ENCODE data around the gene SLC35E2B.
"Not testable (repeated sequence)": the region's sequence is repeated elsewhere in the genome, so short reads cannot be mapped to it uniquely, and the experiment has no call there.

Gene SLC35E2B

GRCh38 chr1:1724035-1724864 is 31.7 kb upstream of the SLC35E2B start, which contains the start of gene CDK11A:
Gene CDK11A (minus strand): TSS chr1:1724357. CDS start chr1:1722818, 1,539 bp downstream.
- TF ChIP-seq CTCF (IDR thresholded peaks at IDR 0.05; ENCODE audit: low read depth, low read length, missing control alignments): peak; percentile 10
- DNase-seq (ENCODE audit: extremely low read depth, low read depth): peak; percentile 99
- H3K4me3 ChIP-seq (replicated peaks; ENCODE audit: low read depth, low read length): peak within 1 kb of the TSS; percentile 57

GRCh38 chr1:1721201-1721600 is 28.6 kb upstream of the SLC35E2B start:
- no peak overlapping the region for H3K4me3 ChIP-seq (replicated peaks; ENCODE audit: low read depth, low read length)
- DNase-seq (ENCODE audit: extremely low read depth, low read depth): no peak
- TF ChIP-seq CTCF (IDR thresholded peaks at IDR 0.05; ENCODE audit: low read depth, low read length, missing control alignments): no peak

GRCh38 chr1:1715109-1715883 is 22.7 kb upstream of the SLC35E2B start:
- DNase-seq (ENCODE audit: extremely low read depth, low read depth); H3K4me3 ChIP-seq (replicated peaks; ENCODE audit: low read depth, low read length): not testable (repeated sequence)

GRCh38 chr1:1707897-1708296 is 15.3 kb upstream of the SLC35E2B start:
- DNase-seq (ENCODE audit: extremely low read depth, low read depth): not testable (repeated sequence)

GRCh38 chr1:1707241-1707640 is 14.6 kb upstream of the SLC35E2B start:
- DNase-seq (ENCODE audit: extremely low read depth, low read depth); H3K4me3 ChIP-seq (replicated peaks; ENCODE audit: low read depth, low read length): not testable (repeated sequence)

More at GRCh38 chr1:1707897-1708296, 15.3 kb upstream of the SLC35E2B start:
- not testable (repeated sequence) for H3K4me3 ChIP-seq (replicated peaks; ENCODE audit: low read depth, low read length)

- DNase-seq (ENCODE audit: extremely low read depth, low read depth); H3K4me3 ChIP-seq (replicated peaks; ENCODE audit: low read depth, low read length): not testable (repeated sequence)
Observed at GRCh38 chr1:1705623-1706022, 13.0 kb upstream of the SLC35E2B start.

- not testable (repeated sequence) for DNase-seq (ENCODE audit: extremely low read depth, low read depth)
Observed at GRCh38 chr1:1704284-1704957, 11.8 kb upstream of the SLC35E2B start.

GRCh38 chr1:1703796-1704195 is 11.2 kb upstream of the SLC35E2B start:
- no peak for DNase-seq (ENCODE audit: extremely low read depth, low read depth)

More at GRCh38 chr1:1704284-1704957, 11.8 kb upstream of the SLC35E2B start:
- not testable (repeated sequence) for H3K4me3 ChIP-seq (replicated peaks; ENCODE audit: low read depth, low read length)

GRCh38 chr1:1702506-1702905 is 9.9 kb upstream of the SLC35E2B start:
- not testable (repeated sequence) for H3K4me3 ChIP-seq (replicated peaks; ENCODE audit: low read depth, low read length); DNase-seq (ENCODE audit: extremely low read depth, low read depth)

More at GRCh38 chr1:1703796-1704195, 11.2 kb upstream of the SLC35E2B start:
- TF ChIP-seq CTCF (IDR thresholded peaks at IDR 0.05; ENCODE audit: low read depth, low read length, missing control alignments): no peak
- no peak overlapping the region for H3K4me3 ChIP-seq (replicated peaks; ENCODE audit: low read depth, low read length)

GRCh38 chr1:1700557-1700956 is 8.0 kb upstream of the SLC35E2B start:
- not testable (repeated sequence) for DNase-seq (ENCODE audit: extremely low read depth, low read depth)

GRCh38 chr1:1700067-1700466 is 7.5 kb upstream of the SLC35E2B start:
- H3K4me3 ChIP-seq (replicated peaks; ENCODE audit: low read depth, low read length); DNase-seq (ENCODE audit: extremely low read depth, low read depth): not testable (repeated sequence)

More at GRCh38 chr1:1700557-1700956, 8.0 kb upstream of the SLC35E2B start:
- H3K4me3 ChIP-seq (replicated peaks; ENCODE audit: low read depth, low read length): not testable (repeated sequence)

GRCh38 chr1:1699061-1699460 is 6.5 kb upstream of the SLC35E2B start:
- DNase-seq (ENCODE audit: extremely low read depth, low read depth); H3K4me3 ChIP-seq (replicated peaks; ENCODE audit: low read depth, low read length): not testable (repeated sequence)

GRCh38 chr1:1697358-1698183 is 5.0 kb upstream of the SLC35E2B start:
- not testable (repeated sequence) for DNase-seq (ENCODE audit: extremely low read depth, low read depth); H3K4me3 ChIP-seq (replicated peaks; ENCODE audit: low read depth, low read length)
